ENCODE results near the gene MZT2B.

DNA sequence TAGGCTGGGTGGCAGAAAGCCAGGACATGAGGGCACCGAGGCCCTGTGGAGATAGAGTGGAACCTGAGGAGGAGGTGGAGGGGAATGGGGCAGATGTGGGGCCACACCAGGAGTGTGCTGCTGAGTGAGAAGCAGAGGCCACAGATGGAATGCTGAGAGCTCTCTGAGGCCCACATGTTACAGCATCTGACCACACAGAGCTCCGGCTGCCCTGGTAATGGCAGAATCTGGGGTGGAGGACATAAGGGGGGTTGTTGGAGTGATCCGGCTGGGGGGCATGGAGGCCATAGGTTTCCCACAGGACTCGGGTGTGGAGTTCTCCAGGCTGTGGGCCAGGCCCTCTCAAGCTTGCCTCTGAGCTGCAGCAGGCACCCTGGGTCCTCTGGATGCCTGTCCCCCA is 3.8 kb downstream of the MZT2B start:
- TF ChIP-seq, protein P1, sequence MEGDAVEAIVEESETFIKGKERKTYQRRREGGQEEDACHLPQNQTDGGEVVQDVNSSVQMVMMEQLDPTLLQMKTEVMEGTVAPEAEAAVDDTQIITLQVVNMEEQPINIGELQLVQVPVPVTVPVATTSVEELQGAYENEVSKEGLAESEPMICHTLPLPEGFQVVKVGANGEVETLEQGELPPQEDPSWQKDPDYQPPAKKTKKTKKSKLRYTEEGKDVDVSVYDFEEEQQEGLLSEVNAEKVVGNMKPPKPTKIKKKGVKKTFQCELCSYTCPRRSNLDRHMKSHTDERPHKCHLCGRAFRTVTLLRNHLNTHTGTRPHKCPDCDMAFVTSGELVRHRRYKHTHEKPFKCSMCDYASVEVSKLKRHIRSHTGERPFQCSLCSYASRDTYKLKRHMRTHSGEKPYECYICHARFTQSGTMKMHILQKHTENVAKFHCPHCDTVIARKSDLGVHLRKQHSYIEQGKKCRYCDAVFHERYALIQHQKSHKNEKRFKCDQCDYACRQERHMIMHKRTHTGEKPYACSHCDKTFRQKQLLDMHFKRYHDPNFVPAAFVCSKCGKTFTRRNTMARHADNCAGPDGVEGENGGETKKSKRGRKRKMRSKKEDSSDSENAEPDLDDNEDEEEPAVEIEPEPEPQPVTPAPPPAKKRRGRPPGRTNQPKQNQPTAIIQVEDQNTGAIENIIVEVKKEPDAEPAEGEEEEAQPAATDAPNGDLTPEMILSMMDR (IDR thresholded peaks at IDR 0.05; ENCODE audit: insufficient read depth, low read length): no peak
- no peak for TF ChIP-seq POLR2AphosphoS5 (IDR thresholded peaks at IDR 0.05; ENCODE audit: low read depth)
